ENCODE data around the gene INPPL1.

The INPPL1 gene

DNA sequence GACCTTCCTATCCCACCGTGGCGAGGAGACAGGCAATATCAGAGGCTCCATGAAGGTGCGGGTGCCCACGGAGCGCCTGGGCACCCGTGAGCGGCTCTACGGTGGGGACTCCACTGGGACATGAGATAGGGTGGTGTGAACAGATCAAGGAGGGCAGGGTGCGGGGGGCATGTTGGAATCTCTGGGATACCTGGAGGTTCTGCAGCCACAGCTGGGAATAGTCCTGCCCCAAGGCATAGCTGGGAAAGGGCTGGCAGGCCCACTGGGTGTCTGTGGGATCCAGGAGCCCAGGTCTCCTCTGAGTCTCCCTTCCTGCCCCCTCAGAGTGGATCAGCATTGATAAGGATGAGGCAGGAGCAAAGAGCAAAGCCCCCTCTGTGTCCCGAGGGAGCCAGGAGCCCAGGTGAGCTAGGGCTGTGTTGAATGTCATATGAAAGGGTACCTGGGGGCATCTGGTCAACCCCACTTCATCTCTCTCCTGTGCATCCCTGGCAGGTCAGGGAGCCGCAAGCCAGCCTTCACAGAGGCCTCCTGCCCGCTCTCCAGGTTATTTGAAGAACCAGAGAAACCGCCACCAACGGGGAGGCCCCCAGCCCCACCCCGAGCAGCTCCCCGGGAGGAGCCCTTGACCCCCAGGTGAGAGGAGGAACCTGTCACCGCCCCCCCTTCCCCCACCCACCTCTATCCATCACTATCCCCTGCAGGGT, 10.9 kb downstream of the INPPL1 start:
- peak overlapping the region; percentile 24 for H3K27ac Mint-ChIP-seq
- peaks cover 8% of the 10 kb centered on the region for H3K4me1 Mint-ChIP-seq
- no peaks in the 10 kb centered on the region for H3K9me3 Mint-ChIP-seq
- H3K27me3 Mint-ChIP-seq = peaks cover 5% of the 10 kb centered on the region
- H3K4me3 Mint-ChIP-seq = no peak overlapping the region
- no peaks in the 10 kb centered on the region for H3K36me3 Mint-ChIP-seq

DNA sequence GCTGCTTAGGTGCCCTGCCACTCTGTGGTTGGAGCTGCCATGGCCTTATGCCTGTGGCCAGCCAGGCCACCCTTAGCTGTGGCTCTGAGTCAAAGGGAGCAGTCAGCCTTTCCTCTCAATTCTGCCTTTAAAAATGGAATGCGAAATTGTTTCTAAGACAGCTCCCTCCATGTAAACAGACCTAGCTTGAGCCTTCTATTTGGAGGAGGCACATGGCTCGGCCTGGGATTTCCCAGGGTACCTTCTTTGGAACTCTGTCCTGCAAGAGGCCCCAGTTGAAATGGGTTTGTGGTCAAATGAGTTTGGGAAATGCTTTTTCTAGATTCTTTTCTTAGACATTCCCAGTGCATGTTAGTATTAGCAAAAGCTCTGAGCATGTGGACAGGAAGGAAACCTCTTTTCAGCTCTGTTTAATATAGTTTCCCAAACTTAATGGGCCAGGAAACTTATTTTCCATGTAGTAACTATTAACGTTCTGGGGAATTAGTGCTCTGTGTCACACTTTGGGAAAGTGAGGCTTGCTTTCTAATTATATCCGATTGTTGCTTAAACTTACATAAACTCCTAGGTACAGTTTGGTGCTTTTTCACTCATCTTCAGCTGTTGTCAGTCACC, 11.6 kb downstream of the INPPL1 start:
- Mint-ChIP-seq H3K9me3 (no peaks in the 10 kb centered on the region), H3K27ac (no peak overlapping the region), H3K4me1 (peaks cover 14% of the 10 kb centered on the region), H3K27me3 (peaks cover 10% of the 10 kb centered on the region), H3K4me3 (no peak overlapping the region), H3K36me3 (no peaks in the 10 kb centered on the region)

DNA sequence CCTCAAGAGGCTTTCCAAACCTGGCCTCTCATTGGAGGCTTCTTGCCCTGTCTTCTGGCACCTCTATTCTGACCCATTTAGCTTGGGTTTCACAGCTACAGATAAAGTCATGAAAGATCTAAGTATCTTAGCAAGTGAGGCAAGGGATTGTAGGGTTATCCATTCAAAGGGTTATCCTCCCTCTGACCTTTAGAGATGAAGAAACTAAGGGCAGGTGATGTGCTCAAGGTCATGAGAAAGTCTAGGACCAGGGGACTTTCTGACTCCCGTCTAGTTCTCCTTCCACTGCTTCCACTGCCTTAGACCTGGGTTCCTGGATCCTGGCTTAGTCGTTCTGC, 12.2 kb downstream of the INPPL1 start:
- H3K36me3 Mint-ChIP-seq = no peaks in the 10 kb centered on the region
- H3K9me3 Mint-ChIP-seq = no peaks in the 10 kb centered on the region
- H3K4me3 Mint-ChIP-seq = no peak overlapping the region
- H3K27me3 Mint-ChIP-seq = peaks cover 12% of the 10 kb centered on the region
- peaks cover 17% of the 10 kb centered on the region for H3K4me1 Mint-ChIP-seq
- no peak overlapping the region for H3K27ac Mint-ChIP-seq

DNA sequence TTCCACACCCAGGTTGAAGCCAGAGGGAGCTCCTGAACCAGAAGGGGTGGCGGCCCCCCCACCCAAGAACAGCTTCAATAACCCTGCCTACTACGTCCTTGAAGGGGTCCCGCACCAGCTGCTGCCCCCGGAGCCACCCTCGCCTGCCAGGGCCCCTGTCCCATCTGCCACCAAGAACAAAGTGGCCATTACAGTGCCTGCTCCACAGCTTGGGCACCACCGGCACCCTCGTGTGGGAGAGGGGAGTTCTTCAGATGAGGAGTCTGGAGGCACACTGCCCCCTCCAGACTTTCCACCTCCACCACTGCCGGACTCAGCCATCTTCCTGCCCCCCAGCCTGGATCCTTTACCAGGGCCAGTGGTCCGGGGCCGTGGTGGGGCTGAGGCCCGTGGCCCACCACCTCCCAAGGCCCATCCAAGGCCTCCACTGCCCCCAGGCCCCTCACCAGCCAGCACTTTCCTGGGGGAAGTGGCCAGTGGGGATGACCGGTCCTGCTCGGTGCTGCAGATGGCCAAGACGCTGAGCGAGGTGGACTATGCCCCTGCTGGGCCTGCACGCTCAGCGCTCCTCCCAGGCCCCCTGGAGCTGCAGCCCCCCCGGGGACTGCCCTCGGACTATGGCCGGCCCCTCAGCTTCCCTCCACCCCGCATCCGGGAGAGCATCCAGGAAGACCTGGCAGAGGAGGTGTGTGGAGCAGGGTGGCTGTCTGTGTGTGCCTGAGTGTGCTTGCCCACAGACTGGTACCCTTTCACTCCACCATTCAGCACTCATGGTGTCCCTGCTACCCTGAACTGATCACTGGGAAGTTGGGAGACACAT, 12.8 kb downstream of the INPPL1 start:
- H3K27me3 Mint-ChIP-seq = peaks cover 18% of the 10 kb centered on the region
- H3K27ac Mint-ChIP-seq = no peak overlapping the region
- no peaks in the 10 kb centered on the region for H3K9me3 Mint-ChIP-seq
- no peaks in the 10 kb centered on the region for H3K36me3 Mint-ChIP-seq
- H3K4me1 Mint-ChIP-seq = peaks cover 23% of the 10 kb centered on the region
- H3K4me3 Mint-ChIP-seq = no peak overlapping the region

DNA sequence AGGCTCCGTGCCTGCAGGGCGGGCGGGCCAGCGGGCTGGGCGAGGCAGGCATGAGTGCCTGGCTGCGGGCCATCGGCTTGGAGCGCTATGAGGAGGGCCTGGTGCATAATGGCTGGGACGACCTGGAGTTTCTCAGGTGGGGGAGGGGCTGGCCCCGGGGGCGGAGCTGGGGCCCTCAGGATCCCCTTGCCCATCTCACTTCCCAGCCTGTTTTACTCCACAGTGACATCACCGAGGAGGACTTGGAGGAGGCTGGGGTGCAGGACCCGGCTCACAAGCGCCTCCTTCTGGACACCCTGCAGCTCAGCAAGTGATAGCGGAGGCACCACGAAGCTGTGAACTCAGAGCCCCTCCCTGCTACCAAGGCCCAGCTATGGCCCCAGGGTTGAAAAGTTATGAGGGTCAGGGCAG, 13.5 kb downstream of the INPPL1 start:
- Mint-ChIP-seq H3K27me3 (peaks cover 24% of the 10 kb centered on the region), H3K27ac (no peak overlapping the region), H3K9me3 (no peaks in the 10 kb centered on the region), H3K4me3 (no peak overlapping the region), H3K4me1 (peaks cover 26% of the 10 kb centered on the region), H3K36me3 (no peaks in the 10 kb centered on the region)

DNA sequence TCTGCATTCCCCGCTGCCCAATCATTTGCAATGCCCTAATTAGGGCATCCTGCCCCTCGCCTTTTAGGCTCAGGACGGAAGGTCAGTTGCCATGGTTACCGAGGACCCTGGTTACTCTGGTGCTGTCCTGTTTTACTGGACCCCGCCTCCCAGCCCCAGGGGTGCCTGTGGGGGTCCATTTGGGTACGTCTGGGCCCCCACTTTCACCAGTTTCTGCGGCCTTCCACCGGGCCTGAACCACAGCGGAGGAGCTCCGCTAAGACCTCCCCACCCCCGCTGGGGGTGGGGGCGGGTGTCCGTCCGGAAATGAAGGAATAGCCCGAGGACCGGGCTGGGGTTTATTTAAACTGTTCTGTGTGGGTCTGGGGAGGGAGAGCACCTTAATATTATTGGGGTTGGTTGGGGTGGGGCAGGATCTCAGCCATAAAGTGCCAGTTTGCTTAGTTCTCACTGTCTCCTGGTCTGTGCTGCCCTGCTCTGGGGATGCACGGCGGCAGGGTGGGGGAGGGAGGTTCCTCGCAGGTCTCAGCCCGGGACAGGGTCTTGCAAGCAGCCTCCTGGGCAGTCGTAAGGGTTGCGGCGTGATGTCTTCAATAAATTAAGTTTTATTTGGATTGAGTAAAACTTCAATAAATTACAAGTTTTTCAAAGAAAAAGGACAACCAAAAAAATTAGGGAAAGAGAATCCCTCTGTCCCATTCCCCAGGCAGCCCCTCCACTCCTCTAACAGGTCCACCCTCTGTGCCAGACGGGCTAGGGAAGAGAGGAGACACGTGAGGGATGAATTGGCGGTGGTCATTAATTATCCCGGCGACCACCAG, 14.1 kb downstream of the INPPL1 start:
- H3K36me3 Mint-ChIP-seq = no peaks in the 10 kb centered on the region
- no peaks in the 10 kb centered on the region for H3K9me3 Mint-ChIP-seq
- peaks cover 31% of the 10 kb centered on the region for H3K4me1 Mint-ChIP-seq
- no peak overlapping the region for H3K4me3 Mint-ChIP-seq
- H3K27ac Mint-ChIP-seq = no peak overlapping the region
- H3K27me3 Mint-ChIP-seq = peaks cover 28% of the 10 kb centered on the region

DNA sequence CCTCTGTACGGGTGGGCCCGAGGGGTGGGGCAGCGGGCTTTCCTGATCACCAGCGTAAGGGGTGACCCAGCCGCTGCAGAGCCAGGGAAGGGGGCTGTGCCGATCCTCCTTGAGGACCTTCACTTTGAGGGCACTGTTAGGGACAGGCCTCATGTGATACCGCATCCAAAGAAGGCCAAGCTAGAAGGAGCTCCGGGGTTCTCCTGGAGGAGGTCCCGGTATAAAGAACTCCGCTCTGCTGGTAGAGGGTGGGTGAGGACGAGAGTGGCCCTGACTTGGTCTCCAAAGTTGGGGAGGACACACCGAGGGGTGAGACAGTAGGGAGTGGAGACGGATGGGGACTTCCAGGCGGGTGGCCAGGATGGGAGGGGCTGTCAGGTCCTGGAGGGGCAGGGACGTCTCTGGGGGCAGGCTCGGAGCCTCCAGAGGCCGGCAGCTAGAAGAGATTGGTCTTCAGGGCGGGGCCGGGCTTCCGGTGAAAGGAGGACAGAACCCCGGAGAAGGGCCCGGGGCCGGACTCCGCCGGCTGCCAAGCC, 14.8 kb downstream of the INPPL1 start:
- Mint-ChIP-seq H3K4me3 (peak overlapping the region; percentile 68), H3K27ac (no peak overlapping the region), H3K4me1 (peaks cover 31% of the 10 kb centered on the region), H3K9me3 (no peaks in the 10 kb centered on the region), H3K36me3 (no peaks in the 10 kb centered on the region), H3K27me3 (peaks cover 29% of the 10 kb centered on the region)

DNA sequence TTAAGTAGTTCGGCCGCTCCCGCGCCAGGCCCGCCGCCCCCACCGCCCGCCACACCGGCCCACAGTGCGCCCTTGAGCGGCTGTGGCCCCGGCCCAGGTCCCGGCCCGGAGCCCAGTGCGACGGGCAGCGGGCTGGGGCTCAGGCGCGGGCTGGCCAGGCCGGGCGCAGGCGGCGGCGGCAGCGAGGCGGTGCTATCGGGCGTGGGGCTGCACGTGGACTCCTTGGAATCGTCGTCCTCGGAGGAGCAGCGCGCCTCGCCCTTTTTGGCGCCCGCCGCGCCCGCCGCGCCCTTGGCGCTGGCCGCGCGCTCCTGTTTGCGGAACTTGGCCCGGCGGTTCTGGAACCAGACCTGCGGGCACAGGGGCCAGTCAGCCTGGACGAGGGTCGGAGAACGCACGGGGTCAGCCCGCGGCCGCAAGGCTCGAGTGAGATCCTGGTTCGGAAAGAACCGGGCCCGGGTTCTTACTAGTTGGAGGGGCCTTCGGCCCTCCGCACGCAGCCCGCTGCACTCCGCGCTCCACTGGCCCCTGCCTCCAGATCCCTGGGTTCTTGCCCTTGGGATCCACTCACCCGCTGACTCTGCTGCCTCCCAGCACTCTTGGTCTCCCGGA, 15.4 kb downstream of the INPPL1 start:
- peaks cover 3% of the 10 kb centered on the region for H3K36me3 Mint-ChIP-seq
- peaks cover 34% of the 10 kb centered on the region for H3K27me3 Mint-ChIP-seq
- H3K4me1 Mint-ChIP-seq = peaks cover 37% of the 10 kb centered on the region
- H3K4me3 Mint-ChIP-seq = peak overlapping the region; percentile 70
- no peaks in the 10 kb centered on the region for H3K9me3 Mint-ChIP-seq
- H3K27ac Mint-ChIP-seq = no peak overlapping the region

DNA sequence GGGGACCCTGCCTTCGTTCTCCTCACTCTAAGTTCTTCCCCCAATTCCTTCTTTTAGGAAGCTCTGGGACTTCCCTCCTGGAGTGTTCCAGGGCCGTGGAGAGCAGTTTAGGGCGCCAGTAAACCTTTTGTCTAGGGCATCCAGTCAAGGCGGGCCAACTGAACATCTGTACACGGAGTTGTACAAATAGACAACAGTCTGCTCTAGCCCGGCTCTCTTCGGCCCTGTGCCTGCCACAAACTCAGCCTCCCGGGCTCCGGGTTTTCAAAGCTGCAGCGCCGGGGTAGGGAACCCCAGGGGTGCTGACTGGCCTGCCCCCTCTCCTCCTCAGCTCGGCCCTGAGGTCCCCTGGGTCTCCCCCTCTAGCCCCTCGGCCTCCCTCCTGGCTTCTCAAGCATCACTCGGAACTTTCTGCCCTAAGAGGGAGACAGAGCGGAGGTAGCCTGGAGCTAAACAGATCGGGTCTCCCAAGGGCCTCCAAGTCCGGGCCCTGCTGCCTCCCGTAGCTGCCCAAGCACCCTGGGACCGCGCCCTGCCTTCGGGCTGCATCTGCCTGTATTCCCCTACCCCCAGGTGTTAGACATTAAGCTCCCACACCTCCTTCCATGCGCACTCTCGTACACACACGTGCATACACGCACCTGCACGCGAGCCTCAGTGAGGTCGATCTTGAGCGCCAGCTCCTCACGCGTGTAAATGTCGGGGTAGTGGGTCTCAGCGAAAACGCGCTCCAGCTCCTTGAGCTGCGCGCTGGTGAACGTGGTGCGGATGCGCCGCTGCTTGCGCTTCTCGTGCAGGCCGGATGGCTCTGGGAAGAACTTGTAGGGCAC, 16.1 kb downstream of the INPPL1 start:
- Mint-ChIP-seq H3K4me3 (peak overlapping the region; percentile 70), H3K36me3 (peaks cover 3% of the 10 kb centered on the region), H3K4me1 (peaks cover 37% of the 10 kb centered on the region), H3K27ac (no peak overlapping the region), H3K9me3 (no peaks in the 10 kb centered on the region), H3K27me3 (peaks cover 34% of the 10 kb centered on the region)

DNA sequence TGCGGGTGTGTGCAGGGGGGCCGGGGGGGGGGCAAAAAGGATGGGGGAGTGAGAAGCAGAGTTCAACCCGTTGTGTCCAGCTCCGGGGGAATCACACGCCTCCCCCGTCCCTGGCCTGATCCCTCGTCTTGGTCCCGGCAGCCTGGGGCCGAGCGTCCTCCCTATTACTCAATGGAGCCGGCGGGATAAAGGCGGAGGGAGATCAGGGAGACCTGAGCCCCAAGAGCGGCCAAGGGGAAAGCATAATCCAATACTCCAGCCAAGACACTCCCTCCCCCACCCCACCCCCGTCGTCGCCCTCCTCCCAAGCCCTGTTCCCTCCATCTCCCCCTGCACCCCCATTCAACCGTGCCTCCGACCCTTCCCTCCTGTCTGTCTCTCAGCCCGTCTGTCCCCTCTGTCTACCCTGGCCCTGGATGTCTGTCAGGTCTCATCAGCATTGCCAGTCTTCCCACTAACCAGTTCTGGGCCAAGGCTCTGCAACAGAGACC, 16.8 kb downstream of the INPPL1 start:
- no peak overlapping the region for H3K27ac Mint-ChIP-seq
- peaks cover 3% of the 10 kb centered on the region for H3K36me3 Mint-ChIP-seq
- H3K9me3 Mint-ChIP-seq = no peaks in the 10 kb centered on the region
- H3K4me3 Mint-ChIP-seq = peak overlapping the region; percentile 8
- H3K4me1 Mint-ChIP-seq = peaks cover 37% of the 10 kb centered on the region
- peaks cover 34% of the 10 kb centered on the region for H3K27me3 Mint-ChIP-seq

DNA sequence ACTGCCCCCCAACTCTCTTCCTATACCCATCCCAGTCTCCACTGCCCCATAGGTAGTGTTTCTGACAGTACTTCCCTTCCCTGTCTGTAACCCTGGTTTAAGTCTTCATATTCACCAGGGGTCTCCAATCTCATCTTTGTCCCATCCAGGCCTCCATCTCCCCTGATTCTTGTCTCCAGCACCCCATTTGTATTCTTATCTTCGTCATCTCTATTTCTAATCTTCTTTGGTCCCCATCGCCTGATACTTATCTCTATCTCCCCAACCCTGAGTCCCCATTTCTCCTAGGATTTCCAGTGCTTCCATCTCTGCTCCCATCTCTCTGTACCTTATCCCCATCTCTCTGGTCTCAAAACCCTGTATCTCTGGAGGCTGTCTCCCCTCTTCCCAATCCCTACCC, 17.6 kb downstream of the INPPL1 start:
- Mint-ChIP-seq H3K27ac (no peak overlapping the region), H3K4me3 (no peak overlapping the region), H3K9me3 (no peaks in the 10 kb centered on the region)

DNA sequence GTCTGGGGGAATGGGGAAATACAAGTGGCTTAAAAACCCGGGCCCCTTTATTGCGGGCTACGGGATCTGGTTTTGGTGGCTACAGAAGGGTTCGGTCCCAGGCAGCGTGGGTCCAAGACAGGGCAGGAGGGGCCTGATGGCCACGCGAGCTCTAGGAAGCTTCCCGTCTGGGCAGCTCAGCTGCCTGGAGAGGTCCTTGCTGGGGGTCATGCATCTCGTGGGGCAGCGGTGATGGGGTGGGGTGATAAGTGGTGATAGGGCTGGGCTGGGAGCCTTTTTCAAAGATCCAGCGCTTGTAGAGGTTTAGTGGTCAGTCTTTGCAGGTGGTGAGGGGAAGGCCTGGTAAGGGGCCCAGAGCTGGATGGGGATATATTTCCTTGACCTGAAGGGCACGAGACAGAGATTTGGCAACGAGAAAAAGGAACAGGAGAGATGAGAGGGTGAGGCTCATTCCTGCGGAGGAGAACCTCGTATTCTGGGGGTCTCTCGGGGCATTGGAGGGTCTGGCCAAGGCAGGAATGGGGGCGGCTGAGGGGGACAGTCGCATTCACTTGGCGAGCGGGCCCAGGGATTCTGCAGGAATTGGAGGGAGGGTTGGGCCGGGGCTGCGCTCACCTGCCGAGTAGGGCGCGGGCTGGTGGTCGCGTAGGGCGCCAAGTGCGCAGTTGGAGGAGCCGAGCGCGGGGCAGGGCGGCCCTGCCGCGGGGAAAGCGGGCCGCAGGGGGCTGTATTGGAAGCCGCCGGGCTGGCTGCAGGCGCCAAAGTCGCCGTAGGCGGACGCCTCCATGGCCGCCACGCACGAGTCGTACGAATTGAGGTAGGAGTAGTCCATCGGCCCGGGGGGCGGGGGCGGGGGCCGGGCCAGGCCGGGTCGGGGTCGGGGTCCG, 18.8 kb downstream of the INPPL1 start:
- peaks cover 3% of the 10 kb centered on the region for H3K36me3 Mint-ChIP-seq
- H3K4me1 Mint-ChIP-seq = peaks cover 37% of the 10 kb centered on the region
- H3K27me3 Mint-ChIP-seq = peaks cover 34% of the 10 kb centered on the region
- no peak overlapping the region for H3K27ac Mint-ChIP-seq
- no peak overlapping the region for H3K4me3 Mint-ChIP-seq
- H3K9me3 Mint-ChIP-seq = no peaks in the 10 kb centered on the region

More for the DNA sequence above, 17.6 kb downstream of the INPPL1 start:
- peaks cover 37% of the 10 kb centered on the region for H3K4me1 Mint-ChIP-seq
- peaks cover 34% of the 10 kb centered on the region for H3K27me3 Mint-ChIP-seq
- peaks cover 3% of the 10 kb centered on the region for H3K36me3 Mint-ChIP-seq

DNA sequence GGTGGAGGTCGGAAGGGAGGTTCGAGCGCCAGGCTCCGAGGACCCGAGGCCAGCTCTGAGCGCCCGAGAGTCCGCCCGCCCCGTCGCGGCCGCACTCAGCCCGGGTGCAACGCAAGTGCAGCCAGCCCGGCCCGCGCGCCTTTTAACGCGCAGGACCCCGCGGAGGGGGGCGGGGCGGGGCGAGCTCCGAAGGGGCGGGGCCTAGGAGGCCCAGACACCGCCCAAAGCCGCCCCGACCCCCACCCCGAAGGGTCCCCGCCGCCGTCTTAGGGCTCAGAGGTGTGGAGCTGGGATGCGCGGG, 19.4 kb downstream of the INPPL1 start, which contains the start of gene PHOX2A:
Gene PHOX2A, minus strand, starts transcription at position 117 of the 301 bp plus-strand sequence. CDS start 172 bp downstream, outside the sequence.
- peaks cover 37% of the 10 kb centered on the region for H3K4me1 Mint-ChIP-seq
- peaks cover 35% of the 10 kb centered on the region for H3K27me3 Mint-ChIP-seq
- peak within 1 kb of the TSS; percentile 43 for H3K4me3 Mint-ChIP-seq
- H3K9me3 Mint-ChIP-seq = no peaks in the 10 kb centered on the region
- H3K27ac Mint-ChIP-seq = no peak within 1 kb of the TSS
- peaks cover 3% of the 10 kb centered on the region for H3K36me3 Mint-ChIP-seq
